ENCODE data around the gene KDM8. TPM values are rescaled to one million over a fixed set of nuclear protein-coding genes. Genes with fewer than 3 reads are reported as not detected.

KDM8 gene
- total RNA-seq, 3 donors from 2014 or later, result 1.9 to 4.5 (median 4.3) TPM

DNA sequence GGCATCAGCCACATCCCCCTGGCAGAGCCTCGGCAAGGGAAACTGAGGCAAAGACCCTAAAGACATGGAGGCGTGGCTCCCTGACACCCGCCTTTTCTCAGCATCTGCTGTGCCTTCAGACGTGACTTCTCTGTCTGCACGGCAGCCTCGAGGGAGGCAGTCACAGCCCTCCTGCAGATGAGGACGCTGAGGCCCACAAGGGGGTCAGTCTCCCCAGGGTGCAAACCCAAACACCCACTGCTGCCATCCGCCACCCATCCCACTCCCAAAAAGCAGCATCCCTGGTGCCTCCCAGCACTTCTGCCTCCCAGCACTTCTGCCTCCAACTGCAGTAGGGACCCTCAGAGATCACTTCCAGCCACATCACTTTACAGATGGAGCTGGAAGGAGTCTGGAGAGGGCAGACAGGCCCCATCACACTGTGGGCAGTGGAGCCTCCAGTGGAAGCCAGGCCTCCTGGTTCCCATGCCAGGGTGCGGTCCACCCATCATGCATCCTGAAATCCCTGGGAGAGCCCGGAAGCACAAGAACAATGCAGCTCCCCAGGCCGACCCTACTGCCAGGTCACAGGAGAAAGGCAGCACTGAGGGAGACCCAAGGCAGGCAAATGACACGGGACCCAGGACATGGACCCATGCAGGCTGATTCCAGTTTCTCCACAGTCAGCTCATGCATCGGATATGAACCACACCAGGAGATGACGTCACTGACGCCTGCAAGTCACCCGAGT is 23.8 kb downstream of the KDM8 start:
- no peaks in the 10 kb centered on the region for H3K9me3 ChIP-seq
- intact Hi-C loops (cut with DNase I; ENCODE audit: low total_unique reads), result no loop called here
- H3K4me1 ChIP-seq, result no peaks in the 10 kb centered on the region
- H3K27ac ChIP-seq, result peak overlapping the region in 1 of 2 donors; percentile 32
- H3K4me3 ChIP-seq, result no peak overlapping the region
- no peaks in the 10 kb centered on the region for H3K36me3 ChIP-seq
- no peaks in the 10 kb centered on the region for H3K27me3 ChIP-seq
- TF ChIP-seq CTCF (IDR thresholded peaks at IDR 0.05) (no peak), POLR2A (IDR thresholded peaks at IDR 0.05) (no peak), POLR2AphosphoS5 (IDR thresholded peaks at IDR 0.05) (no peak)
- no peak for DNase-seq (ENCODE audit: low spot score in 2 of 2)

DNA sequence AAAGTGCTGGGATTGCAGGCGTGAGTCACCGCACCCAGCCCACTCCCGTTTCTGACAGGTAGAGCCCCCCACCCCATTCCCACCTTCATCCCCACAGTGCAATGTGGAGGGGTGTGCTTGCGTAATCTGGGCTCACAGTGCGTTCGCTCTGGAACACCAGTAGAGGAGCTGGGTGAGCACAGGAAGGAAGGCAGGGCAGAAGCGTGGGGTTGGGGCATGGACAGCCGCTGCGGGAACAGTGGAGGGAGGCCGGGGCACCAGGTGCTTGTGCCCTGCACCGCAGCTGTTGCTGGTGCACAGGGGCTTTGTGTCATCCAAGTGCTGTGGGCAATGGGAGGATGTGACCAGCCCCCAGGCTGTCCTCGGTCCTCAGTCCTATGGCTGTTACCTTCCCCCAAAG is 24.7 kb downstream of the KDM8 start:
- no peaks in the 10 kb centered on the region for H3K27me3 ChIP-seq
- intact Hi-C loops (cut with DNase I; ENCODE audit: low total_unique reads), result no loop called here
- no peaks in the 10 kb centered on the region for H3K4me1 ChIP-seq
- no peaks in the 10 kb centered on the region for H3K9me3 ChIP-seq
- H3K4me3 ChIP-seq, result no peak overlapping the region
- no peak for TF ChIP-seq POLR2AphosphoS5 (IDR thresholded peaks at IDR 0.05)
- TF ChIP-seq CTCF (IDR thresholded peaks at IDR 0.05), result no peak
- no peak for TF ChIP-seq POLR2A (IDR thresholded peaks at IDR 0.05)
- no peaks in the 10 kb centered on the region for H3K36me3 ChIP-seq
- no peak for DNase-seq (ENCODE audit: low spot score in 2 of 2)
- H3K27ac ChIP-seq, result no peak overlapping the region

DNA sequence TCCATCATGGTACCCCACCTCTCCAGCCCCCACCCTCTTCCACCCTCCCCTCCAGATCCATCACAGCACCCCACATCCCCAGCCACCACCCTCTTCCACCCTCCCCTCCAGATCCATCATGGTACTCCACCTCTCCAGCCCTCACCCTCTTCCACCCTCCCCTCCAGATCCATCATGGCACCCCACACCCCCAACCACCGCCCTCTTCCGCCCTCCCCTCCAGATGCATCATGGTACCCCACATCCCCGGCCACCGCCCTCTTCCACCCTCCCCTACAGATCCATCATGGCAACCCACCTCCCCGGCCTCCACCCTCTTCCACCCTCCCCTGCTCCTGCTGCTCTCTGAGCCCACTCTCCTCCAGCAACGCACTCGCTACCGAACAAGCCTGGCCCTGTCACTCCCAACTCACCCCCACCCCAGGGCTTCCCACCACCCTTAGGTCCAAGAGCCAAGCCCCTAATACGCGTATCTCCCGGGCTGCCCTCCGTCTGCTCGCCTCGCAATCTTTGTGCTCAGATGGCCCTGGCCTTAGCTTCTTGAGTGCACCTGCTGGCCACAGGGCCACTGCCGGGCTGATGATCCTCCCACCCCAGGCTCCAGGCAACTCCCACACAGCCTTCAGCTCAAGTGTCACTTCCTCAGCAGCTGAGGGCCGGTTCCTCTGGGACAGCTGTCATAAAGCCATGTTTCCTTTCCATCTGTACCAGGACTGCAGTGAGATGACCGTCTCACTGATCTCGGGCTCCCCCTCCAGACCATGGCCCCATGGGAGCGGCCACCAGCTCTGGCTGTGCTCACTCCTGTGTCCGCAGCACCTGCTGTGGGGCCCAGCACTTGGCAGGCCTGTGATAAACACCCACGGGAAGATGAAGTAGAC is 25.5 kb downstream of the KDM8 start:
- no peak for DNase-seq (ENCODE audit: low spot score in 2 of 2)
- H3K36me3 ChIP-seq, result no peaks in the 10 kb centered on the region

DNA sequence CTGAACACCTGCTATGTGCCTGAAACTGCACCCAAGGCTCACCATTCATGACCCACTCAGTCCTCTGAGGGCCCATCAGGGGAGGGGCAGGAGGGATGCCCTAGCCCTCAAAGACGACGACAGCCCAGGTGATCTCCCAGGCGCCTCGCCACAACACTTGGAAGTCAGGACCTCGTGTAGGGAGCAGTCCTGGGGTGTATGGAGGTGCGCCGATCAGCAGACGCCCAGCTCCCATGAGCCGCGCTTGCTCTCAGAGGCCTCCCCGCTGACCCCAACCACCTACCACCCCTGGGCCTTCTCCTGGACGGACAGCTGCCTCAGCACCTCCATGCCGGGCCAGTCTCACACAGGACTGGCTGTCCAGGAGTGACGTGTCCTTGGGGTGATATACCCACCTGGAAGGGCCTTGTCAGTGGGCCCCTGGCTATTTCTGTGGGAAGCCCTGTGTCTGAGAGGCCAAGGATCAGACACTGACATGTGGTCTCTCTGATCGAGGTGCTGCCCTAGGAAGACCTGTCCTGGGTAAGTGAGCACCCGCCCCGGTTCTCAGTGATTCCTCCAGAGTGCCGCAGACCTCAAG is 26.7 kb downstream of the KDM8 start:
- Histone ChIP-seq H3K4me3 (no peak overlapping the region), H3K27me3 (no peaks in the 10 kb centered on the region), H3K9me3 (no peaks in the 10 kb centered on the region), H3K4me1 (no peaks in the 10 kb centered on the region), H3K27ac (no peak overlapping the region), H3K36me3 (no peaks in the 10 kb centered on the region)
- intact Hi-C loops (cut with DNase I; ENCODE audit: low total_unique reads), result loop anchor here (10.0 kb wide), 1 partner anchor 85 kb away; the partner anchor contains the start of gene IL4R
- no peak for DNase-seq (ENCODE audit: low spot score in 2 of 2)
- TF ChIP-seq CTCF (IDR thresholded peaks at IDR 0.05), result no peak
- no peak for TF ChIP-seq POLR2A (IDR thresholded peaks at IDR 0.05)
- no peak for TF ChIP-seq POLR2AphosphoS5 (IDR thresholded peaks at IDR 0.05)

More for the DNA sequence above, 25.5 kb downstream of the KDM8 start:
- no peaks in the 10 kb centered on the region for H3K9me3 ChIP-seq
- no peaks in the 10 kb centered on the region for H3K27me3 ChIP-seq
- no peak overlapping the region for H3K4me3 ChIP-seq
- H3K27ac ChIP-seq, result no peak overlapping the region
- no peak for TF ChIP-seq POLR2A (IDR thresholded peaks at IDR 0.05)
- no peak for TF ChIP-seq CTCF (IDR thresholded peaks at IDR 0.05)
- no peak for TF ChIP-seq POLR2AphosphoS5 (IDR thresholded peaks at IDR 0.05)
- H3K4me1 ChIP-seq, result no peaks in the 10 kb centered on the region
- intact Hi-C loops (cut with DNase I; ENCODE audit: low total_unique reads), result no loop called here
